DOHH2 (cell line): Measurements from ENCODE around the gene MTTP.

ENCODE experiments used
- H3F3A ChIP-seq: fragments of 200-600 bp; sonication (generic), shearing (Covaris generic); 2 replicates; pipeline ENCODE4 v1.6.0; 2016; ENCODE audit warnings: antibody characterized with exemption, mild to moderate bottlenecking; ENCODE audit not compliant: control insufficient read depth, insufficient read depth
- H3K27ac ChIP-seq: fragments of 200-600 bp; sonication (generic); 2 replicates; pipeline ENCODE4 v1.5.1; 2014; ENCODE audit warnings: low read depth, mild to moderate bottlenecking, low read length, moderate library complexity
- H3K27me3 ChIP-seq: fragments of 200-600 bp; sonication (generic); 2 replicates; pipeline ENCODE4 v1.6.1; 2014; ENCODE audit warnings: mild to moderate bottlenecking, low read length, mixed read lengths; ENCODE audit not compliant: control insufficient read depth
- H3K36me3 ChIP-seq: fragments of 200-600 bp; sonication (generic); 2 replicates; pipeline ENCODE4 v1.6.1; 2014; ENCODE audit warnings: mild to moderate bottlenecking, low read length, moderate library complexity, mixed read lengths; ENCODE audit not compliant: control insufficient read depth
- H3K4me1 ChIP-seq: fragments of 200-600 bp; sonication (generic); 2 replicates; pipeline ENCODE4 v1.6.1; 2014; ENCODE audit warnings: mild to moderate bottlenecking, low read length, mixed read lengths; ENCODE audit not compliant: control insufficient read depth
- H3K4me2 ChIP-seq: fragments of 200-600 bp; sonication (generic); 2 replicates; pipeline ENCODE4 v1.6.0; 2014; ENCODE audit warnings: mild to moderate bottlenecking, low read length, moderate library complexity
- H3K4me3 ChIP-seq: fragments of 200-600 bp; sonication (generic); 2 replicates; pipeline ENCODE4 v1.5.1; 2014; ENCODE audit warnings: mild to moderate bottlenecking, low read length, mixed read lengths
- H3K79me2 ChIP-seq: fragments of 200-600 bp; sonication (generic); 2 replicates; pipeline ENCODE4 v1.6.1; 2014; ENCODE audit warnings: mild to moderate bottlenecking, low read length, mixed read lengths; ENCODE audit not compliant: control insufficient read depth
- H3K9me2 ChIP-seq: fragments of 200-600 bp; sonication (generic); replicated peaks from 2 replicates; pipeline ENCODE4 v1.6.1; 2014; ENCODE audit warnings: mild to moderate bottlenecking, low read length, mixed read lengths; ENCODE audit not compliant: control insufficient read depth
- H3K9me3 ChIP-seq: fragments of 200-600 bp; sonication (generic); 2 replicates; pipeline ENCODE4 v1.6.1; 2014; ENCODE audit warnings: antibody characterized with exemption, low read length, mixed read lengths; ENCODE audit not compliant: control insufficient read depth, insufficient read depth
- H4K20me1 ChIP-seq: fragments of 200-600 bp; sonication (generic); 2 replicates; pipeline ENCODE4 v1.6.0; 2014; ENCODE audit warnings: low read depth, mild to moderate bottlenecking, antibody characterized with exemption, low read length, moderate library complexity; ENCODE audit not compliant: control insufficient read depth, insufficient read depth
- EZH2phosphoT487 ChIP-seq: fragments of 200-600 bp; sonication (generic); IDR thresholded peaks from 2 replicates; pipeline ENCODE4 v1.6.1; 2017; ENCODE audit warnings: borderline replicate concordance, mild to moderate bottlenecking, antibody characterized with exemption, low read length, moderate library complexity, mixed read lengths
- TF ChIP-seq, protein P1 (sequence below): fragments of 200-600 bp; sonication (generic); IDR thresholded peaks from one replicate; pipeline ENCODE4 v1.5.1; 2014; ENCODE audit warnings: antibody characterized with exemption, mild to moderate bottlenecking, low read depth, low read length; ENCODE audit not compliant: poor library complexity, severe bottlenecking

The MTTP gene

GRCh38 chr4:99653916-99654315 is 79.3 kb downstream of the MTTP start:
- no peaks in the 10 kb centered on the region for H3F3A ChIP-seq
- H3K4me3 ChIP-seq: no peak overlapping the region
- no peaks in the 10 kb centered on the region for H3K9me2 ChIP-seq
- H3K79me2 ChIP-seq: no peaks in the 10 kb centered on the region
- no peaks in the 10 kb centered on the region for H4K20me1 ChIP-seq
- TF ChIP-seq, protein P1, sequence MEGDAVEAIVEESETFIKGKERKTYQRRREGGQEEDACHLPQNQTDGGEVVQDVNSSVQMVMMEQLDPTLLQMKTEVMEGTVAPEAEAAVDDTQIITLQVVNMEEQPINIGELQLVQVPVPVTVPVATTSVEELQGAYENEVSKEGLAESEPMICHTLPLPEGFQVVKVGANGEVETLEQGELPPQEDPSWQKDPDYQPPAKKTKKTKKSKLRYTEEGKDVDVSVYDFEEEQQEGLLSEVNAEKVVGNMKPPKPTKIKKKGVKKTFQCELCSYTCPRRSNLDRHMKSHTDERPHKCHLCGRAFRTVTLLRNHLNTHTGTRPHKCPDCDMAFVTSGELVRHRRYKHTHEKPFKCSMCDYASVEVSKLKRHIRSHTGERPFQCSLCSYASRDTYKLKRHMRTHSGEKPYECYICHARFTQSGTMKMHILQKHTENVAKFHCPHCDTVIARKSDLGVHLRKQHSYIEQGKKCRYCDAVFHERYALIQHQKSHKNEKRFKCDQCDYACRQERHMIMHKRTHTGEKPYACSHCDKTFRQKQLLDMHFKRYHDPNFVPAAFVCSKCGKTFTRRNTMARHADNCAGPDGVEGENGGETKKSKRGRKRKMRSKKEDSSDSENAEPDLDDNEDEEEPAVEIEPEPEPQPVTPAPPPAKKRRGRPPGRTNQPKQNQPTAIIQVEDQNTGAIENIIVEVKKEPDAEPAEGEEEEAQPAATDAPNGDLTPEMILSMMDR: no peak
- no peak for TF ChIP-seq EZH2phosphoT487
- no peak overlapping the region for H3K4me2 ChIP-seq
- no peaks in the 10 kb centered on the region for H3K4me1 ChIP-seq
- no peaks in the 10 kb centered on the region for H3K36me3 ChIP-seq
- H3K27me3 ChIP-seq: no peaks in the 10 kb centered on the region
- H3K9me3 ChIP-seq: no peaks in the 10 kb centered on the region; the same call in 1 of the 2 replicates
- H3K27ac ChIP-seq: no peak overlapping the region

- no peaks in the 10 kb centered on the region for H3K9me2 ChIP-seq
- no peaks in the 10 kb centered on the region for H3K79me2 ChIP-seq
- H3F3A ChIP-seq: no peaks in the 10 kb centered on the region
- no peaks in the 10 kb centered on the region for H3K36me3 ChIP-seq
- no peaks in the 10 kb centered on the region; the same call in 1 of the 2 replicates for H3K9me3 ChIP-seq
- H3K27me3 ChIP-seq: no peaks in the 10 kb centered on the region
- TF ChIP-seq, protein P1: no peak
- no peak for TF ChIP-seq EZH2phosphoT487
- H4K20me1 ChIP-seq: no peaks in the 10 kb centered on the region
- no peak overlapping the region for H3K4me3 ChIP-seq
- H3K4me2 ChIP-seq: no peak overlapping the region
- no peak overlapping the region for H3K27ac ChIP-seq
- H3K4me1 ChIP-seq: no peaks in the 10 kb centered on the region
These were observed 79.7 kb downstream of the MTTP start for GRCh38 chr4:99654361-99654761.

DNA sequence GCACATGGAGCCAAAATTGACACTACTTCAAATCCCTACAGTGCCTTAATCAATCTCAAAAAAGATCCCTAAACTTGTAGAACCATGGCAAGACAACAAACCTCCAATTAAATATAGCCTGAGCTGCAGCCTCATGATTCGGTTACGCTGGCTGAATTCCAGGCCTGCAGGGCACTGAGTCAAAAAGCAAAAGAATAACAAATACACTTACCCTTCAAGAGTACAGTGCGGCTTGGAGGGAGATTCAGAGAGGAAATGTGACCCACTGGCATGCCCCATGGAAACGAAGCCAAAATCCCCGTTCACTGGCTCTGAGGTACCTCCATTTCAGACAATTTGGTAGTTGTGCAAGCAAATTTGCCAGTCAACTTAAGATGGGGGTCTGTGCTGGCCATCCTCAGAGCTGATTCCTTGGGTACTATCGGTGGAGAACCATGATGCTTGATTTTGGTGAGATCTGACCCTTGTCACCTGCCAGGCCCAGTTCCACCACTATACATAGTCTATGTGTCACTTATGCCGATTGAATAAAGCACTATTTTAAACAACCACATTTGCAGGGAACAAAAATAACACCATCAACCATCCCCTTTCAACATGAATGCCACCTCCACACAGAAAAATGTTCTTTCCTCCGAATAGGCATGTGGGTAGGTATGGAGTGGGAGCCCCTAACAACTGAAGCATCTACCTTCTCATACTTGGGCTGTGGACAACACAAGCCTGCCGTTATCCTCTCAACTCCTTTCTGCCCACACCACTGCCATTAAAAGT is 80.9 kb downstream of the MTTP start:
- Histone ChIP-seq H3K27me3 (no peaks in the 10 kb centered on the region), H3K9me2 (no peaks in the 10 kb centered on the region), H3K36me3 (no peaks in the 10 kb centered on the region), H3K4me1 (no peaks in the 10 kb centered on the region), H4K20me1 (no peaks in the 10 kb centered on the region), H3K9me3 (no peaks in the 10 kb centered on the region; the same call in 1 of the 2 replicates), H3K79me2 (no peaks in the 10 kb centered on the region), H3F3A (no peaks in the 10 kb centered on the region), H3K4me3 (no peak overlapping the region), H3K27ac (no peak overlapping the region), H3K4me2 (no peak overlapping the region)
- TF ChIP-seq EZH2phosphoT487: no peak
- TF ChIP-seq, protein P1: no peak
